Measurements from ENCODE around the gene RWDD1.
A peak's percentile ranks its signal among the peaks of the same experiment; 100 is the strongest.

RWDD1 gene, protein sequence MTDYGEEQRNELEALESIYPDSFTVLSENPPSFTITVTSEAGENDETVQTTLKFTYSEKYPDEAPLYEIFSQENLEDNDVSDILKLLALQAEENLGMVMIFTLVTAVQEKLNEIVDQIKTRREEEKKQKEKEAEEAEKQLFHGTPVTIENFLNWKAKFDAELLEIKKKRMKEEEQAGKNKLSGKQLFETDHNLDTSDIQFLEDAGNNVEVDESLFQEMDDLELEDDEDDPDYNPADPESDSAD

DNA sequence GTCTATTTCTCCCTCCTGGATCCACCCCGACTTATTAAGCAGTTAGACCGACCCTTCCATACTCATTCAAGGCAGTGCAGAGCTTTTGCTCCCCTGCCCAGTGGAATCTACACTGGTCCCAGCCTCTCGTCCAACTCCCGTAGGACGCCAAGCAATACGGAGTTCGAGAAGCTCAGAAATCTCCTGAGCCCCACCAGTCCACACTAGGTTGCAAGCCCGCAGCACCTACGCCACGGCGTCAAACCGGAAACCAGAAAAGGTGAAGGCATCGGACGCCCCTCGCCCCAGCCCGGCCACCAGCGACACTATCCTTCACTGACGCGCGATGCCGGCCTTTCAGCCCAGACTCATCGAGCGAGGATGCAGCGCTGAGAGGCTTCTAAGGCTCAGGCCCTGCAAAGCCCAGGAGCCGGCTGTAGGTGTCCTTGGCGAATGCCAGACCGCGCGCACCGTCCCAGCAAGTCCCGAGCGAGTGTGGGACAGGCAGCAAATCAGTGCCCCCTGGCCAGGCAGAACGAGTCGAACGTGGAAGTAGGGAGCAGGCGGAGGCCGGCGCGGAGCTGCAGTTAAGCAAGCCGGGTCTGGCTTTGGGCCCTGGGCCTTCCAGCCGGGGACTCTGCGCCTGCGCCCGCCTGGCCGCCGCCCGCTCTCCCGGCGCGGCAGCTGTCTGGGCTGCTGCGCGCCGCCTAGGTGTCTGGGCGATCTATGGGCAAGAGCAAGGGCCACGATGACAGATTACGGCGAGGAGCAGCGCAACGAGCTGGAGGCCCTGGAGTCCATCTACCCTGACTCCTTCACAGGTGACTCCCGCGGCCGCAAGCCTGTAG is at the start of gene RWDD1:
RWDD1 (plus strand) TSS at position 649 of the 827 bp plus-strand sequence; CDS start at position 728, 79 bp downstream.
- peak within 1 kb of the TSS; percentile 96 for H3K4me3 ChIP-seq (ENCODE audit: low read depth, low read length)

DNA sequence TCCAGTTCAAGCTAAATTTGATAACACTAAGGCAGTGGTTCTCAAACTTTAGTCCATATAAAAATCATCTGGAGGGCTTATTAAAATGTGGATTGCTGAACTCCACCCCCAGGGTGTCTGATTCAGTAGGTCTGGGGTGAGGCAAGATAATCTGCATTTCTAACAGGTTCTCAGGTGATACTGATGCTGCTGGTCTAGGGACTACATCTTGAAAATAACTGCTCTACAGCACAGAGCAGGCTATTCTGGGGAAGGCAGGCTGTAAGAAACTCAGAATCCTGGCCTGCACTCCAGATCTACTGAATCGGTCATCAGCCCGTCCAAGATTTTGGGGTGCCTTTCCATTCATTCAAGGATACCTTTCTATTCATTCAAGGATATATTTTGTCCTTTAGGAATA is 48.4 kb upstream of the RWDD1 start:
- H3K4me3 ChIP-seq (ENCODE audit: low read depth, low read length): no peak overlapping the region

DNA sequence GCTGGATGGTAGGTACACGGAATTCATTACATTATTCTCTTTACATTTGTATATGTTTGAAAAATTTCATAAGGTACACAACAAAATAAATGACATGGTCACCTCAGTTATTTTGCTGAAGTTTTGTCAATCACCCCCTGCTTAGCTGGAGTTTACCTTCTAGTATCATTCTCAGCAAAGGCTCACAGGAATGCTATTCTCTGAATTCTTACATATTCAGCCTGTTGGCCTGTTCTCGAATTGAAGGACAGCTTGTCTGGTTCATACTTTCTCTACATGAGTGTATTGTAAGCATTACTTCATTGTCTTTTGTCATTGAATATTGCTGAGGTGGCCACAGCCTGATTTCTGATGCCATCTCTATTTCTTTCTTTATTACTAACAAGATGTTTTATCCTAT is 47.1 kb upstream of the RWDD1 start:
- H3K4me3 ChIP-seq (ENCODE audit: low read depth, low read length): no peak overlapping the region

DNA sequence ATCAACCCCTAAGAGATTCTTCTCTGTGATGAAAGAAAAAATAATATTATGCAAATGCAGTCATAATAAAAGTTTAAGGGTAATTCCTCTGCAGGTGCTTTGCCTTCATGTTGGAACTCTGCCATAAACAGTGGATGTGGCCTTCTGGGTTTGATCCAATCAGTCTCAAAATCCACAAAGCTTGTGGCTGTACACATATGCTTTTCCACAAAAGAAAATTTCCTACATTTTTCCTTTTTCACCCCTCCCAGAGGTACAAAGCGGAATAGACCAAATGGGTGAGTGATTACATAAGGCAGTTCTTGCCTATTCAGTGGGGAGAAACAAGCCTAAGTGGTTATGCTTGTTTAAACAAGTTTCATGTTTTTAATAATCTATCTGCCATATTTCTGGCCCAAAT is 43.2 kb upstream of the RWDD1 start:
- H3K4me3 ChIP-seq (ENCODE audit: low read depth, low read length): no peak overlapping the region

DNA sequence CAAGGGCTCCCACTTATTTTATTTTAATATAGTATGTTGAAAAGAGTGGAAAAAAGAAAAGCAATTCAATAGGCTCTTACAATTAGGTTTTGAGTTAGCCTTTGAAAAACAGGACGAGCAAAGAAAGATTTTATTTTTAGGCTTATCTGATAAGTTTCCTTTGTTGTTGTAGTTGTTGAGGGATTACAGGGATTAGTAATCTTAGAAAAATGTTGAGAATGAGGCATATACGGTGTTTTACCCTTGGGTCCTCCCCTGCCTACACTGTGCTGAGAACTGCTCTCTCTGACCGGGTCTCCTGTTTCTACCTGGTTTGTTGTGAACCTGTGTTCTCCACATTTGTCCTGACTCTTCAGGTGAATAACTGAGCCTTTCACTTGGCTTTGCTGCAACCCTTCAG is 42.5 kb upstream of the RWDD1 start:
- no peak overlapping the region for H3K4me3 ChIP-seq (ENCODE audit: low read depth, low read length)

DNA sequence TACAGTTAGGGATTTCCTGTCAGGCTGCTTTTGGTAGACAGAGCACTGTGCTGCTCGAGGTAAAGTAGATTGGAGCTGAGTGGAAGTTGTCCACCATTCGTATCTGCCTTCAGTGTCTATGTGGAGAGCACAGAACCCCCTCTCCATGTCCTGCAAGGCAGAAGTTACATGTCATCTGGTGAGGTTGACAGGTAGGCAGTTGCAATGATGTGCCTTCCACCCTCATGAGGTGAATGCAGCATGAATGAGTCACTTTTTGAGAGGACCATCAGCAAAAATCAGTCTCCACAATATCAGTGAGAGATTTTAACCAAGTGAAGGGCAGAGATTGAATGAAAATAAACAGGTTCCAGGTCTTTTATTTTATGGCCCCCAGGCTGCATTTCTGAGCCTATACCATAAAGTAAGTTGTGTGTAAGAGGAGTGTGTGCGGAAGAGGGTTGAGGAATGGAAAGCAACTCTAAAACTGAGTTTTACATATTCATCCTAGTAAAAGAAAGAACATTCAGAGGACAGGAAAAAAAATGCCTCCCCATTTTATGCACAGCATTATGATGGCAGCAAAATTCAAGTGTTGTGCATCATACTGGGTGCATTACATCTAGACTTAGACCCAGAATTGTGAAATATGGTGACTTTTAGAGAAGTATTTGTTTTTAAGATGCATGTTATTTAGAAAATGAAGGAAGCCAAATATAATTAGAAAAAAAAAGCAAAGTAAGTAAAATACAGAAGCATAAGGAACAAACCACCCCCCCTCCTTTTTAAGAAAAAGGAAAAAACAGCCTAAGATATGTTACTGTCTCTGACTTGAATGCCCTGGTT is 41.6 kb upstream of the RWDD1 start:
- H3K4me3 ChIP-seq (ENCODE audit: low read depth, low read length): no peak overlapping the region

DNA sequence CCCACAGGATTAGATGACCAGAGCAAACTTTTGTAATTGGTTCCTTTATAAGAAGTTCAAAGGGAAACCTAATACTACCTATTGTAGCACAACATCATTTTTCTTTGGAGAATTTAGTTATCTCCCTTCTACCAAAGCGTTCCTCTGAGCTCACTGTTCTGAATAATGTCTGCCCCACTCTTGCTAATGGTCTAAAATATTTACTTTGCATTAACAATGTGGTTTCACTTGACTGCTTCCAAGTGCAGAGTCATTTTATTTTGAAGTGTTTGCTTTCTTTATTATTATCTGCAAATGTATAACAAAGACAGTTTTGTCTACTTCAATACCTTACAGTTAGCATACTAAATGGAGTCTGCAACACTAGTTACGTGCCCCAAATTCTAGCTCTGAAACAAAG is 40.9 kb upstream of the RWDD1 start:
- no peak overlapping the region for H3K4me3 ChIP-seq (ENCODE audit: low read depth, low read length)

DNA sequence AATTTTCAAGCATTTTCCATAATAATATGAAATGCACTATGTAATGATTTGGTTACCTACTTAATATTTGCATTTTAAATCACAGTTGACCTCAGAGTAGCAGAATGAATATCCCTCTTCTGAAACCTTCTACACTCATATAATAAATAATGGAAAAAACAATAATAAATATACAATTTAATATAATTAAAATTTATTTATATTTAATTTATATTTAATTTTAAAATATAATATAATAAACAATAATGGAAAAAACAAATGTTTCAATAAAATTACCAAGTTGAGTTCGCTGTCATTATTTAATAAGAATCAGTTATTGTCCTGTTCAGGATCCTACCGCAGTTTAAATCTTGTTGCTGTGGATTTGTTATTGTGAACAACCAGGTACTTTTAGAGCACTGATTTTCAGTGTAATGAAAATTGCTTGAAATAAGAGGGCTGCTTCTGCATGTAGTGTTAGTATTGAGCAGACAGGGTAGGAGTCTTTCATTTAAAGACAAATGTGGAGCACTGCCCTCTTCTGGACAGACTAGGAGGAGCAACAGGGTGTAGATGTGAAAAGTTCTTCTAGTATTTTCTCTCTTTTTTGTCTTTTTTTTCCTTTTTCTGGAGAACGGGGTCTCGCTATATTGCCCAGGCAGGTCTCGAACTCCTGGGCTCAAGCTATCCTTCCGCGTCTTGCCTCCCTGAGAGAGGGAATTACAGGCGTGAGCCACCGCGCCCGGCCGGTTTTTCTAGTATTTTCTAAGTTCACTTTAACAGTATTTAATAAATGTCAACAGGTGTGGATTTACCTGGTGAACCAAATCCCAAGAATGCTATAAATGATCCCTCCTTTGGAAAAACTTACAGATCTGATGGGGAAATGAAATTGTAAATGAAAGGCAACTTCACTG is 39.4 kb upstream of the RWDD1 start:
- H3K4me3 ChIP-seq (ENCODE audit: low read depth, low read length): no peak overlapping the region

DNA sequence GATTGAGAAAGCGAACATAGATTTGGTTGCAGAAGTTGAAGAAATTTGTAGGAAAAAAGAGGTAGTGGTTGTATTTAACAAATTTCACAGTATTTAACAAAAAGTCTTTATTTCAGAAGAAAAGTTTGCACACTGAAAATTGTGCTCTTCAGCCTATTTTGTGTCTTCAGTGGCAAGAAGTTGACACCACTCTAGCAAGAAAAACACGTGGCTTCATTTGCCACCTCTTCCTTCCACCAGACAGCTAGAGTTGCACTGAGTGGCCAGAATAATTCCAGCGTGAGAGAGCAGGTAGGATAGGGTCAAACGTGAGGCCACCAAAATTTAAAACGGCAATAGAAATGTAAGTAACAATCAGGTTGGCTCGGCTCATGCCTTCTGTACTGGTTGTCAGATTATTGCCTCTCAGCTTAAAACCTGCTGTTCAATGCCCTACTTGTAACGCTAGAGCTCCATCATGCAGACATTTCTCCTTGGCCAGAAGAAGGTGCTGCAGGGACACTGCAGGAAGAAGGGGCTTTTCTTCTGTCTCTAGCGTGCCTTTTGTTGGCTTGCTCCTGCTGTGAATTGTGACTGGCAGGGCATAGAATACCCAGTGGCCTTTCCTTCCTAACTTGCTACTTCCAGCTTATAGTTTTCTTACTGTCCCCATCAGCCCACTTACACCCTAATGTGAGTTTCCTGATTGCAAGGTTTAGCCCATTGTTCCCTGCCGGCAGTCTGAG is 37.9 kb upstream of the RWDD1 start:
- H3K4me3 ChIP-seq (ENCODE audit: low read depth, low read length): no peak overlapping the region

DNA sequence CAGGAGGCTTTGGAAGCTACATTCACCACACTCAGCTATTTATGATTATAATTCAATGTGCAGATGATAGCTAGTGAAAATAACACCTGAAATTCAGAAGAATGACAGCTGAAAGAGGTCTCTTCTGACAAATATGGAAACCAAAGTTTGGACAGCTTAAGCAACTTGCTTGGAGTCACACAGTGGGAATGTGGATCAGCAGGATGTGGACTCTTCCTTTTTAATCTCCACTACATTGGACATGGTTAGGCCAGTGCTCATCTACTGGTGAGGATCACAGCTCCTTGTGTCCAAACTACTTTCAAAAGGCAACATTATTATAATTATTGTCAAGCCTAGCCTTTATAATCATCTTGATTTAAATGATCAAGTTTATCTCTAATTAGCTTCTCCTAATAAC is 36.2 kb upstream of the RWDD1 start:
- H3K4me3 ChIP-seq (ENCODE audit: low read depth, low read length): no peak overlapping the region

DNA sequence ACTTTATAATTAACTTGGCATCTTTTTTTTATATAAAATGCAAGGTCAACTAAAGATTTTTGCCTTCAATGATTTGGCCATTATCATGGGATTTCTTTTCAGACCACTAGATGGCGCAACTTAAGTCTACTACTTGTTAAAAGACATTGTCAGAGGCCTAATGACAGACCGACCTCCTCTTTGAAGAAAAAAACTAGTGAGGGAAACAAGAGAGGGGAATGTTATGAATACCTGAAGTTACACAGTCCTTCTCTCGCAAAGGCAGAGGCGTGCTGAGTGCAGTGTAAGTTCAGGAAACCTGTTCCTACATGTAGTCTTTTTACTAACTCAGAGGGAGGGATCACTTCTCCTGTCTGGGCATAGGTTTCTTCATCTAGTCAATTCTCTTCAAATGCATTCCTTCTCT is 35.1 kb upstream of the RWDD1 start:
- H3K4me3 ChIP-seq (ENCODE audit: low read depth, low read length): no peak overlapping the region

DNA sequence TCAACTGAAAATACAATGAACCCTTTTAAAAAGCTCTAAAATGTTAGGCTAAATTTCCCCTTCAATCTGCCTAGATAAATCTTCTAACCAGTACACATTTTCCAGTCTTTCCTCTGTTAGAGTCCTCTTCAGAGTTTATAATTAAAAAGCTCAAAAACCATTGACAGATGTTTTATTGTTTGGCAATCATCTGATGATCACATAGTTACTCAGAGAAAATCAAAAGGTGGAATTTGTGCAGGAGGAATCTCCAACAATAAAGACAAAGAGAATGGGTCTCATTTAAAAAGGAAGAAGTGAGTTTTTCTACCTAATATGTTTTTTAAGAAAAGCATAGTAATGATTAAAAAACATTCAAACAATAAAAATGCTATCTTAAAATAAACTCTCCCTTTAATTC is 28.9 kb upstream of the RWDD1 start:
- H3K4me3 ChIP-seq (ENCODE audit: low read depth, low read length): no peak overlapping the region

DNA sequence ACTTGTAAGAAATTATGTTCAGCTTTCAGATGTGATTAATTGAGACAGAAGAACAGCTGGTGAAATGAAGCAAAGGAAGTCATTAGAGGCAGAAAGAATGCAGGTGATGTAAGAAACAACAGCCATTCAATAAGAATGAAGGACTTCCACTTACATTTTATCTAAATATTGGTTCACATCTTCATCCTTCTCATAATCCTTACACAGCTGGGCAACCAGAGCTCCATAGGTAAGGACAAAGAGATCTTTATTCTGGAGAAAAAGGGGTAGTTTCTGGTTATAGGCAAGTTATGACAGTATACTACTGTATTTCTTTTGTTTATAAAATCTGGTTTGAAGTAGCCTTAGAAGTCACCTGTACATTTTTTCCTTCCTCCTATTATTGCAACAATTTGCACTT is 28.2 kb upstream of the RWDD1 start:
- no peak overlapping the region for H3K4me3 ChIP-seq (ENCODE audit: low read depth, low read length)

DNA sequence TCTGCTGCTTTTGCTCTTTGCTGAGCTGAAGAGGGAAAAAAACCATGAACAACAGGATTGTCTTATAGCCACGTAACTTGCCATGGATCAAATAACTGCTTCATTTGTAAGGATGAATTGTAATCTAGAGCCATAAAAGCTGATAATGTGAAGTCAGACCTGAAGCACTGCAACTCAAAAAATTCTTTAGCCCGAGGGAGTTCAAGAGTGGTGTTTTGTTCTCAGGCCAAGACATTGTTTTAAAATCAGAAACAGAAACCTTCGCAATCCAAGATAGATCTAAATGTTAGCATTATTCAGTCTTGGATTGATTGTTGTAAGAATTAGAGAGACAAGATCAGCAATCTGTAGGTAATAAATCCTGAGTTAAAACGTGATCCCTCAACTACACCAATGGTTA is 25.7 kb upstream of the RWDD1 start, which contains the start of gene TRAPPC3L:
TRAPPC3L (minus strand) TSS at position 34 of the 400 bp plus-strand sequence. CDS start 170 bp downstream, outside the sequence.
- no peak within 1 kb of the TSS for H3K4me3 ChIP-seq (ENCODE audit: low read depth, low read length)

DNA sequence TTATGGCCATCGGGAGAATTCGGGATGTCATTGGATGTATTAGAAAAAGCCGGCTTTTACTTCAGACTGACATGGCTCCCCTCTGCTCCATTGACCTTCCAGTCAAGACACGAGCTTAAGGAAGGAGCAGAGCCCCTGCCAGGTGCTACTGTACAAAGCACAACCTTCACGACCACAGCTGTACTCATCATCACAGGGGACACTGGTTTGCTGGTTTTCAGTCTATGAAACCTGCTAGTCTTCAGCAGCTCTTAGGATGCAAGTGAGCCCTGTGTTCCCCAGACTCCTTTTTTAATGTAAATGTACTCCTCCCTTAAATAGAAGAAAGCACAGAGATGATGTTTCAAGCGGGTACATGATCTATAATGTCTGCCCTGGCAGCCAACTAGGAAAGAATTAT is 23.9 kb upstream of the RWDD1 start:
- no peak overlapping the region for H3K4me3 ChIP-seq (ENCODE audit: low read depth, low read length)

DNA sequence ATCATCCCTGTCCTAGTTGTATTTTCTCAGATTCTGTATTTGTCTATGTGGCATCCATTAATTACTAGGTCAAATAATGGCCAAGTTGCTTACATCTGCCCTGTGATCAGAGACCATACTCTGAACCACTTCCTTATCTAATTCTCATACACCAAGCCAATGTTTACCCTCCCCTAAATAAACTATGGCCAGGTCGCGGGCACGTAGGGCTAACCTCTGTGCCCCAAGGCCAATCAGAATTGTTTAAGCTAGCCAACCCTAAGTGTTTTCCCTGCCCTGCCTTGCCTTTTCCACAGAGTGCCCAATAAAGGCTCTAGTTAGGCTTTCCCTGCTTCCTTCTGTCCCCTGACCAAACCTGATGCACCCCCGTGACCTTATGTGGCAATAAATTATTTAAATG is 20.5 kb upstream of the RWDD1 start:
- H3K4me3 ChIP-seq (ENCODE audit: low read depth, low read length): no peak overlapping the region

DNA sequence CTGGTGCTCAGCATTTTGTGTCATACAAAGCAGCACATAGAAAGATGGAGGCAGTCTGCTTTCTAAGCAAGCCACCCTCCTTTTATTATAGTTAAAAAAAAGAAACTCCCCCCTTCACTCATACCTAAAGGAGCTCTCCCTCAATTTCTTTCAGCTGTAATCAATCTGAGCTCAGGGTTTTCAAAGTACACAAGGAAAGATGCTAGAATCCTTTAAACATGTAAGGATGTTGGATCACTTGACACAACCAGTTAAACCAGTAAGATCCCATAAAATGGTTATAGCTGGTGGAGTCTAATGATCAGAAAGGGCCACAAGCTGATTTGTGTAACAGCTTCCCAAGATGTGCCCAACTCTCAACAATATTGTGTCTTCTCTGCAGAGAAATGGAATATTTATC is 17.9 kb upstream of the RWDD1 start, which contains the start of gene CALHM4:
CALHM4 (plus strand) TSS at position 301 of the 400 bp plus-strand sequence; CDS start at position 344, 43 bp downstream.
- no peak within 1 kb of the TSS for H3K4me3 ChIP-seq (ENCODE audit: low read depth, low read length)

DNA sequence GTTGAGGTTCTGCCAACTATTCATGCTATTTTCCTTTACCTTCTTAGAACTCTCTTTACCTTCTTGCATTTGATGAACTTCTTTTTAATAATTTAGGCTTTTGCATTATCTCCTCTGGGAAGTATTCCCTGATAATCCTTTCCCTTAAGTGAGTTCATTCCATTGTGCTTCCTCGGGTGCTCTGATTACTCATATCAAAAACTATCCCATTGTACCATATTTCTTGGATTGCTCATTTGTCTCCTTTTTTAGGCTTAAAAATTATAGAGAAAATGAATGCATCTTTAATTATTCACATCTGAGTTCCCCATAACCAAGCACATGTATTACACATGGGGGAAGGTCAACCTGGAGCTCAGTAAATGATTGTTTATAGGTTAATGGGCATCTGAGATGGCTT is 15.2 kb upstream of the RWDD1 start:
- no peak overlapping the region for H3K4me3 ChIP-seq (ENCODE audit: low read depth, low read length)

DNA sequence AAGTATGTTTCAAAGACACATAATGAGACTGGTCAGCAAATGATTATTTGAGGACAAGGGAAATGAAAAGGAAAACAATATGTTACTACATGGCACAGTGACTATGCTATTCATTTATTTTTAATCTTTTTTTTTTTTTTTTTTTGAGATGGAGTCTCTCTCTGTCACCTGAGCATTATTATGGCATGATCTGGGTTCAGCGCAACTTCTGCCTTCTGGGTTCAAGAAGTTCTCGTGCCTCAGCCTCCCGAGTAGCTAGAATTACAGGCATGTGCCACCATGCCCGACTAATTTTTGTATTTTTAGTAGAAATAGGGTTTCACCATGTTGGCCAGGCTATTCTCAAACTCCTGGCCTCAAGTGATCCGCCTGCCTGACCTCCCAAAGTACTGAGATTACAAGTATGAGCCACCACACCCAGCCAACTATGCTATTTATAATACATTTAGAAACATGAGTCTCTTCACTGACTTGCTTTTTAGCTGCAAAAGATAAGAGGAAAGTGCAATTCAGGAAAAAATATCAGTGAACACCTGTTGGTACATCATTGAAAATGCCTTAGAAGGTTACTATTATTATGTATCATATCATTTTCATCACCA is 14.4 kb upstream of the RWDD1 start:
- H3K4me3 ChIP-seq (ENCODE audit: low read depth, low read length): no peak overlapping the region
